Mammary epithelial cell (primary cell): ENCODE measurements around the gene CPM.

ENCODE experiments used
- CTCF ChIP-seq, 2 donors: IDR thresholded peaks in 1 of 2; conservative IDR thresholded peaks in 1 of 2; 2 replicates each; pipeline ENCODE4 v1.5.1; 2011 to 2012; ENCODE audit warnings: inconsistent platforms in 2 of 2, low read length in 2 of 2, mild to moderate bottlenecking in 2 of 2, control low read depth in 1 of 2, low read depth in 1 of 2; ENCODE audit not compliant: insufficient read depth in 1 of 2; ENCODE audit errors: extremely low read depth in 1 of 2
- EZH2 ChIP-seq: IDR thresholded peaks from 2 replicates; pipeline ENCODE4 v1.6.1; 2012; ENCODE audit warnings: low read length, inconsistent platforms, borderline replicate concordance

- no peak for TF ChIP-seq CTCF (conservative IDR thresholded peaks at IDR 0.05 in 1 of 2, IDR thresholded peaks at IDR 0.05 in 1 of 2; ENCODE audit: extremely low read depth in 1 of 2, insufficient read depth in 1 of 2, low read depth in 1 of 2, low read length in 2 of 2)
- TF ChIP-seq EZH2: no peak
These were observed 49.8 kb downstream of the CPM start for GRCh38 chr12:68883151-68883550.
